ENCODE data around the gene MLC1. TPM values are rescaled to one million over a fixed set of nuclear protein-coding genes. Genes with fewer than 3 reads are reported as not detected.

MLC1 gene
- total and polyA plus RNA-seq, 10 of the 15 experiments (the other 5 are each of a cell fraction or from before 2014, with no cell fraction given) = 0.03 to 0.15 (median 0.07) TPM; not detected in 7

DNA sequence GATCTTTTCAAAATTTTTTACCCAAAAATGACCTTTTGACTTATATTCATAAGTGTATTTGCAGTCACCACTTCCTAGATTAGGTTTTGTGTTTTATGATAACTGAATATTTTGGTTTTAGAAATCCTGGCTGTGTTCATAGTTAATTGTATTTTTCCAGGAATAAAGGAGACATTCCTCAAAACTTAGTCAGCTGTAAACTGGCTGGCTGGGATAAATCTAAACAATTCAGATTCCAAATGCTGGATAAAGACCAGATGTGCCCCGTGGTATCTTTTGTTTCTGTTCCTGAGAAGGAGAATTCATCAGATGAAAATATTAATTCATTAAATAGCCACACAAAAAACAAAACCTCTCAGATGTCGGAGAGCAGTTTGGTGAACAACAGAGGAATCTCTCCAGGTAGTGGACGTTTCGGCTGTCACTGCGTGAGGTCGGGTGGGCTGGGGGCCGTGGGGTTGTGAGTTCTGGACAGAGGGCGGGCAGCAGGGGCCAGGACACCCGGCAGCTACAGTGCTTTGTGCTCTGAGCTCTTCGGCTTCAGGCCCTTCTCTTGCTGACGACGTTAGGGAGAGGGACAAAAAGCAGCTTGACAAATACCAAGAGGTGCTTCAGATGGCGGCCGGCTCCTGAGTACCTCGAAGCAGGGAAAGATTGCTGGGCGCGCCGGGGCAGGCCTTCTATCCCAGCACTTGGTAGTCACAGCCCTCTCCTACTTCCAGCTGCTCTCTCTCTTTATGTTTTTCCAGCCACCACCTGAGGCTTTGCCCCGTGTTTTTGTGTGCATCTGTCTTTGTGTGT, 29.2 kb upstream of the MLC1 start:
- no peak overlapping the region for H3K4me2 ChIP-seq (ENCODE audit: control insufficient read depth, insufficient read depth)
- FAIRE-seq = no peak
- WGBS (ENCODE audit: insufficient coverage, insufficient replicate concordance, low lambda C conversion rate, missing lambda C conversion rate) = 39% methylated on average over 19 of the region's 19 CpGs
- DNase-seq (ENCODE audit: low read depth, low spot score) = no peak
- ChIA-PET SMC1A (ENCODE audit: uncharacterized antibody, unreplicated experiment) (interaction anchor here (1.0 kb wide), 1 partner anchor 83 kb away, joined by 3 read pairs; no protein-coding TSS in a partner anchor), CTCF (no interaction called here), POLR2A (no interaction called here), RAD21 (ENCODE audit: unreplicated experiment) (no interaction called here)
- H3K79me2 ChIP-seq (ENCODE audit: control insufficient read depth, insufficient read depth, low read length) = no peaks in the 10 kb centered on the region
- no peaks in the 10 kb centered on the region for H3K9me3 ChIP-seq (replicated peaks; ENCODE audit: control insufficient read depth, insufficient read depth, low read length)
- intact Hi-C loops (cut with micrococcal nuclease; ENCODE audit: unreplicated experiment) = no loop called here
- no peaks in the 10 kb centered on the region for H3K36me3 ChIP-seq (ENCODE audit: control insufficient read depth in 2 of 2, insufficient read depth in 2 of 2, low read length in 1 of 2)
- no peak for ATAC-seq
- no peak overlapping the region for H3K4me3 ChIP-seq
- no TSS peak for BruUV-seq (replicated peaks)
- H2AFZ ChIP-seq (ENCODE audit: control insufficient read depth, low read depth, low read length) = no peak overlapping the region
- TF ChIP-seq, protein P1, sequence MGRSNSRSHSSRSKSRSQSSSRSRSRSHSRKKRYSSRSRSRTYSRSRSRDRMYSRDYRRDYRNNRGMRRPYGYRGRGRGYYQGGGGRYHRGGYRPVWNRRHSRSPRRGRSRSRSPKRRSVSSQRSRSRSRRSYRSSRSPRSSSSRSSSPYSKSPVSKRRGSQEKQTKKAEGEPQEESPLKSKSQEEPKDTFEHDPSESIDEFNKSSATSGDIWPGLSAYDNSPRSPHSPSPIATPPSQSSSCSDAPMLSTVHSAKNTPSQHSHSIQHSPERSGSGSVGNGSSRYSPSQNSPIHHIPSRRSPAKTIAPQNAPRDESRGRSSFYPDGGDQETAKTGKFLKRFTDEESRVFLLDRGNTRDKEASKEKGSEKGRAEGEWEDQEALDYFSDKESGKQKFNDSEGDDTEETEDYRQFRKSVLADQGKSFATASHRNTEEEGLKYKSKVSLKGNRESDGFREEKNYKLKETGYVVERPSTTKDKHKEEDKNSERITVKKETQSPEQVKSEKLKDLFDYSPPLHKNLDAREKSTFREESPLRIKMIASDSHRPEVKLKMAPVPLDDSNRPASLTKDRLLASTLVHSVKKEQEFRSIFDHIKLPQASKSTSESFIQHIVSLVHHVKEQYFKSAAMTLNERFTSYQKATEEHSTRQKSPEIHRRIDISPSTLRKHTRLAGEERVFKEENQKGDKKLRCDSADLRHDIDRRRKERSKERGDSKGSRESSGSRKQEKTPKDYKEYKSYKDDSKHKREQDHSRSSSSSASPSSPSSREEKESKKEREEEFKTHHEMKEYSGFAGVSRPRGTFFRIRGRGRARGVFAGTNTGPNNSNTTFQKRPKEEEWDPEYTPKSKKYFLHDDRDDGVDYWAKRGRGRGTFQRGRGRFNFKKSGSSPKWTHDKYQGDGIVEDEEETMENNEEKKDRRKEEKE (IDR thresholded peaks at IDR 0.05) = no peak
- TF ChIP-seq PKNOX1 (IDR thresholded peaks at IDR 0.05) = no peak
- no peaks in the 10 kb centered on the region for H4K20me1 ChIP-seq (ENCODE audit: control insufficient read depth, insufficient read depth)
- H3K27ac ChIP-seq (ENCODE audit: control insufficient read depth, insufficient read depth) = no peak overlapping the region
- H3K9ac ChIP-seq (ENCODE audit: control insufficient read depth, insufficient read depth, low read length) = no peak overlapping the region
- peaks cover 4 to 9% of the 10 kb centered on the region in 2 experiments; a peak in 3 of 4 replicates for H3K27me3 ChIP-seq (replicated peaks in 1 of 2; ENCODE audit: control insufficient read depth in 2 of 2, insufficient read depth in 2 of 2, low read length in 1 of 2)
- no peaks in the 10 kb centered on the region for H3K4me1 ChIP-seq (ENCODE audit: control insufficient read depth, insufficient read depth, low read length)
- in situ Hi-C loops (cut with MboI) = no loop called here

Measured in GM12878 (cell line).